GOT3 (cell line): ENCODE measurements around the gene BCO2.
"Not testable (repeated sequence)": the region's sequence is repeated elsewhere in the genome, so short reads cannot be mapped to it uniquely, and the experiment has no call there.

ENCODE experiments used
- DNase-seq: peaks from one replicate; lab custom pipeline; 2025; ENCODE audit warnings: mixed read lengths; lab: John Stamatoyannopoulos, UW

Gene BCO2

DNA sequence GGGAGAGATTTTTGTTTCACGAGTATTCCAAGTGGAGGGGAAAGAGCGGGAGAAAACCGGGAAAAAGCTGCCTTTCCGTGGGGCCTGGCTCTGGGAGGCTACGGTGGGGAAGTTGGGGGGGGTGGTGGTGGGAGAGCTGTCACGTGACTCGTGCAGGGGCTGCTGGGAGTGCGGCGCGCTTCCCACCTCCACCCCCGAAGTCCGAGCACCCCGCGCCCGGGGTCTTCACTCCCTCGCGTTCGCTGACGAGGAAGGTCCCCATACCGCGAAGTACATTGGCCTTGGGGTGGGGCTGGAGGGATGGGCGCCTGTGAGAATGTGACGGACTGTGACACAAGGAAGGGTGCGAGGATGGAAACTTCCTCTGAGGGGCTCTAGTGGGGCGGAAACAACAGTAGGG is 8.2 kb upstream of the BCO2 start, which contains the start of gene TEX12:
TSS of gene TEX12 (plus strand) at position 228 of the 400 bp plus-strand sequence. CDS start 1,897 bp downstream, outside the sequence.
- DNase-seq, result no peak

DNA sequence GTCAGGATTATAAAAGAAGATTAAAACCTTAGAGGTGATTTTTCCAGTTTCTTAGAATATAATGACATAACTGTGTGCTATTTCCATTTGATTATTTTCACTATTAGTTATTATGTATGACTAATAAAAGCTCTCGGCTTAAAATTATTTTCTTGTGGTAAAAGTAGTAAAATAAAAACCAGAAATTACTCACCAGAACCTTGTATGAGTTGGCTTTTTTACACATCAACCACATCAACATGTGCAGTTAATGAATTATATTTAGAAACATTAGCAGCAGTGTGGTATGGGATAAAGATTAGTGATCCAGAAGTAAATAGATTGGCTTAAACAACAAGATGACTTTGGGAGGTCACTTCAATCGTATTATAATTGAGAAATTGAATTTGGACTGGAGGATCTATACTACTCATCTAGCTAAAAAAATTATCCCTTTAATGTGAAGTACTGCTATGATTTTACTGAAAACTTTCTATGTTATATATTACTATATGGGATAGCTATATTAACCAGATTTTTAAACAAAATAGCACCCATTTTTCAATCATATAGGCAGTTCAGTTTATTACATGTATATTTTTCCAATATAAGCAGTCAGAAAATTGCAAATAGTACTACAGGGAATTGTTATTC is 2.8 kb upstream of the BCO2 start:
- no peak for DNase-seq

DNA sequence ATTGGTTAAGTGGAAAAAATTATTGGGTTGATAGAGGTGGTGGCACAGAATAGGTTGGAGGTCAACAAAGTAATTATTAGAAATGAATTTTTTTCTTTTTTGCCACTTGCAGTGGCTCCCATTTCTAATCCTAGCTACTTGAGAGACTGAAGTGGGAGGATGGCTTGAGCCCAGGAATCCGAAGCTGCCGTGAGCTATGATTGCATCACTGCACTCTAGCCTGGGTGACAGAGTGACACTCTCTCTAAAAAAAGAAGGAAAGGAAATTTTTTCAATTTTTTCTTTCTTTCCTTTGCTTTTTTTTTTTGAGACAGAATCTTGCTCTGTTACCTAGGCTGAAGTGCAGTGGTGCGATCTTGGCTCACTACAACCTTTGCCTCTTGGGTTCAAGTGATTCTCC is 2.2 kb upstream of the BCO2 start:
- no peak for DNase-seq

DNA sequence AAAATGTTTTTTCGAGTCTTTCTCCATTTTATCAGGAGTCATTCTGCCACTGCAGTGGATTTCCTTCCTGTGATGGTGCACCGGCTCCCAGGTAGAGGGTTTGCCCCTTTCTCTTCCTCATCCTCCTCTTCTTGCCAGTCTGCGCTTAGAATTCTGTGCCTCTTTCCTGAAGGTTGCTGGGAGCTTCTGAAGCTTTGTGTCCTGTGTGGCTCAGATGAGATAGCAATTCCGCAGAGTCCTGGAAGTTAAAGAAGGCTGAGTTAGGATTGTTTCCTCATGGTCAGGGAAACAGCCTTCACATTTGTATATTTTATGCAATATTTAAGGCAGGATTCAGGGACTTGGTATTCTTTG is 264 bp downstream of the BCO2 start:
- no peak for DNase-seq

DNA sequence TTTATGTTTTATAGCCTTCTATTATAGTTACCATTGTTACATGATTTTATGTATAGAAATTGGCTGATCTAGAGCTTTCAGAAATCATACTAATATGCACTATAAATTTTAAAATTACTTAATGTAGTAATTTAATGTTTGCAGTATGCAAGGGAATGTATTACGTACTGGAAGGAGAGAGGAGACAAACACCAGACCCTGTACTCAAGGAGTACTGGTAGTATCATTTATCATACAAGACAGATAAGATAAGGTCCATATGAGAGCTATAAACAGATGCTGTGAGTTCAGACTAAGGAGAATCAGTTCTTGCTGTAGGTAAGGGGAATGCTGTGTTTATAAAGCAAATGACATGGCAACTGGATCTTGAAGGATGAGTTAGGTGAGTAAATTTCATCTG is 765 bp downstream of the BCO2 start:
- DNase-seq, result no peak

DNA sequence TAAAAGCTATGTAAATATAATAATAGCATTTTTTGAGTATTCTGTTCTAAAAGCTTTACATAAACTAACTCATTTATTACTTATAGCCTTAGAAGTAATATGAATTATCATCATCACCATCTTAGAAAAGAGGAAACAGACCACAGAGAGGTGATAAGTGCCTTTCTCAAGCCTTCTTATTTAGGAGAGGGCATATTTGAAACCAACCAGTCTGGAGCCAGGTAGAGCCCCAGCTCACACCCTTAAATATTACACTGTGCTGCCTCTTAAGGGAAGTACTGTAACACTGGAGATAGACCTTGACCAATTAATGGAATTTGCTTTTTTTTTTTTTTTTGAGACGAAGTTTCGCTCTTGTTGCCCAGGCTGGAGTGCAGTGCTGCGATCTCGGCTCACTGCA is 2.3 kb downstream of the BCO2 start:
- no peak for DNase-seq

DNA sequence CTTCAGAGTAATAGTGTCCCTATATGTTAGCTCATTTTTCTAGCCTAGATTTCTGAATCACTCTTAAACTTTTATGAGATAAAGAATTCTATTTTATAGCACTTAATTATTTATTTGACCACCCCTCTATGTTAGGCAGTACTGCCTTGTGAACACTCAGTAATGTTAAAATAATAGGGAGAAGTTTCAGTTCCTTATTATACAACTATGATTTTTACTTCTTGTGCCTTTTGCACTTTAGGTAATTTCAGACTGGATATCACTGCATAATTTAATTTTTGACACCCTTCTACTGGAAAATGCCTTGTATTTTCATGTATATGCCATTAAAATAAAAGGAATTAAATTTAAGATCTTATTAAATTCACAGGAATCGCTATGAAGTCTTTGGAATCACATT is 3.1 kb downstream of the BCO2 start:
- DNase-seq, result no peak

DNA sequence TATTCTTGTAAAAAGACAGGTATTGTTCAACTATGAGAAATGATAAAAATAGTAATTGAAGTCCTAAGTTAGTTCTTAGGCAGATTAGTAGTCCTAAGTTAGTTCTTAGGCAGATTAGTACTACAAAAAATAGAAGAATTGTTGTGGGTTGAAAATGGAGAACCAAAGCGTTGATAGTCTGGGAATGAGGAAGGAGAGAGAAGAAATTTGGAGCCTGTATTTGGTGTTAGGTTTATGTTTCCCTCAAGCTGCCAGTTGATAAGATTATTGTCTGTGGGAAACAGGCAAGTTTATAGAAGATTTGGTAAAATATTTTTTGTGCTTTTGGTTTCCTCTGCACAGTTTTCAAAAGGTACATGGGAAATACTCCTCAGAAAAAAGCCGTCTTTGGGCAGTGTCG is 3.6 kb downstream of the BCO2 start:
- DNase-seq, result no peak

DNA sequence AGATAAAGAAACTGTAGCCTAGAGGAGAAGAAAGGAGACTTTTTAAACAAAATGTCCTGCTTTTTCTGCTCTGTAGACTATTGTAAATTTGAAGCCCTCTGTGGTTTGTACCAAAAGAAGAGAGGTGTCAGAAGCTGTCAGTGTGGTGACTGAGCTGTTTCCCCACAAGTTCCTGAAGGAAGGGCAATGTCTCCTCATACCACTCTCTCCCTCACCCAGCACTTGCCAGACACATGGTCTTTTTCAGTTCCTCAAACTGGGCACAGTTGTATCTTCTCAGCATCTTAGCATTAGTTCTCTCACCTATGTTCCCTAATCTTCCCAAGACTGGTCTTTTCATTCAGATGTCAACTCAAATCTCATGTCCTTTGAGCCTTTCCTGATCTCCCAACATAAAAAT is 4.3 kb downstream of the BCO2 start:
- no peak for DNase-seq

DNA sequence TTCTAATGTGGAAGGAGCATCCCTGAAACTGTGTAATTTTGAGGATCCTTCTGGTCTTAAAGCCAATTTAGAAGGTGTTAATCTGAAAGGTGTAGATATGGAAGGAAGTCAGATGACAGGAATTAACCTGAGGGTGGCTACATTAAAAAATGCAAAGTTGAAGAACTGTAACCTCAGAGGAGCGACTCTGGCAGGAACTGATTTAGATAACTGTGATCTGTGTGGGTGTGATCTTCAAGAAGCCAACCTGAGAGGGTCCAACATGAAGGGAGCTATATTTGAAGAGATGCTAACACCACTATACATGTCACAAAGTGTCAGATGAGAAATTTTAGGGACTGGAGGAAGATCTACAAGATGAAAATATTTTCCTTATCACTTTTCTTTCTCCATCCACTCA is 7.6 kb downstream of the BCO2 start:
- no peak for DNase-seq

DNA sequence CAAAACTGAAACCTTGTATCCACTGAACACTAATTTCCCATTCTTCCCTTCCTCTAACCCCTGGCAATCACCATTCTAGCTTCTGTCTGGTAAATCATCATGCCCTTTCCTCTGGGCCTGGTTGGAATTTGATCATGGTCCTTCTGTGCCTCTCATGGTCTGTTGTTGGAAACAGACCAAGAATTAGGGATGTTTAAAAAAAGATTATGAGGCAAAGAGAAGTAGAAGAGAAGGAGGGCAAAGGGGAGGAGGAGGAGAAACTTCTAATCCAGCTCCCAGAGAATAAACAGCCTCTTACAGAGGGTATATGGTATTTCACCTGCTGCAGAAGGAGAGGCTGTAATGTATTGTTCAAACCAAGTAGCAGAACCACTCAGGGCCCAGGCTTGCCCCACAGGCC is 10.6 kb downstream of the BCO2 start:
- DNase-seq, result no peak

DNA sequence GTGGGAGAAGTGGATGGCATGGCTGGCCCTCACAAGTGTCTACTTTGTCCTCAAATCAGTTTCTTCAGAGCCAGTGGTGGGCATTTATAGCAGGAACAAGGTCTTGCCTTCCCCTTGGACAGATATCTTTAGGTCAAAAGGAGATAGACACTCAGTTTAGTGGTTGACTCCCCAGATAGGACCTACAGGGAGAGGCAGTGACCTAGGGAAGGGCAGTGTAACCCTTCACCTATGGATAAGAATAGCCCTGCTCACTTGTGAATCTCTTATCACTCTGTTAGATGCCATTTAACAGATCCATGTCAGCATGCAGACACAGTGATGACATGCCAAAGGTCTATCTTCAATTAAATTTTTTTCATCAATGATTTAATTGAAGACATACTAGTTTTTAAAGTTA is 11.0 kb downstream of the BCO2 start:
- no peak for DNase-seq

DNA sequence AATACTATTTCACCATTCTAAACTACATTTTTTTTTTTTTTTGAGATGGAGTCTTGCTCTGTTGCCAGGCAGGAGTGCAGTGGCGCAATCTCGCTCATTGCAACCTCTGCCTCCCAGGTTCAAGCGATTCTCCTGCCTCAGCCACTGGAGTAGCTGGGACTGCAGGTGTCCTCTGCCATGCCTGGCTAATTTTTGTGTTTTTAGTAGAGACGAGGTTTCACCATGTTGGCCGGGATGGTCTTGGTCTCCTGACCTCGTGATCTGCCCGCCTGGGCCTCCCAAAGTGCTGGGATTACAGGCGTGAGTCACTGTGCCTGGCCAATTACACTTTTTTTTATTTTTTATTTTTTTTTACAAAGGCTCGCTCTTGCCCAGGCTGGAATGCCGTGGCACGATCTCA is 19.8 kb downstream of the BCO2 start:
- peak; percentile 5 for DNase-seq

DNA sequence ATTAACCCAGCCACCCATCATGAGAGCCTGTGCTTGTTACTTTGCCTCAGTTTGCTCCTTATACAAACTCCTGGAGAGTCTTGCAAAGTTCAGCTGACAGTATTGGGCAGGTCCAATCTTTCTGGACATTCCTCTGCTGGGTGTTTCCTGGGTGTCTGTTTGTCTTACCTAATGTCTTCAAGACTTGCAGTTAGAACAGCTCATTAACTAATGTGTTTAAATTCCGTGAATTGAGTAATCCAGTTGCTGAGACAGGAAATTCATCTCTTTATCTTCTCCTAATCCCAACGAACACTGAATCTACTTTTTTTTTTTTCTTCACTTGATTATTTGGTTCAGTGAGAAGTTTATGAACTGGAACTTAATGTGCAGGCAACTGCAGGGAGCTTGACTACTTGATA is 20.6 kb downstream of the BCO2 start:
- no peak for DNase-seq

DNA sequence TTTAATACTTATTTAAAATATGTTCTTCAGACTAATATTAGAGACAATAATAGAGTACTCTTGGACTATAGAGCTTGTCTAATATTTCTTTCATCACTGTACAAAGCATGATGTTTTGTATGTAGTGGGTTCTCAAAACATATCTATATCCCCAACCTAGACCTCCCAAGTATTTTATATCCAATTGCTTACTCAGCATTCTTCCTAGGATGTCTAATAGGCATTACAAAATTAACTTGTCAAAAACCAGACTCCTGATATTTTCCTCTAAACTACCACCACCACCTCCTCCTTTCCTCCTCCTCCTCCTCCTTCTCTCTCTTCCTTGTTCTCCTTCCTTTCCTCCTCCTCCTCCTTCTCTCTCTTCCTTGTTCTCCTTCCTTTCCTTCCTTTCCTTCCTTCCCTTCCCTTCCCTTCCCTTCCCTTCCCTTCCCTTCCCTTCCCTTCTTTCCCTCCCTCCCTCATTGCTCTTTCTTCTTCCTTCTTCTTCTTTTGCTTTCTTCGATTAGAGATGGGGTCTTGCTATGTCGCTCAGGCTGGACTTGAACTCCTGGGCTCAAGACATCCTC is 21.3 kb downstream of the BCO2 start:
- no peak for DNase-seq

DNA sequence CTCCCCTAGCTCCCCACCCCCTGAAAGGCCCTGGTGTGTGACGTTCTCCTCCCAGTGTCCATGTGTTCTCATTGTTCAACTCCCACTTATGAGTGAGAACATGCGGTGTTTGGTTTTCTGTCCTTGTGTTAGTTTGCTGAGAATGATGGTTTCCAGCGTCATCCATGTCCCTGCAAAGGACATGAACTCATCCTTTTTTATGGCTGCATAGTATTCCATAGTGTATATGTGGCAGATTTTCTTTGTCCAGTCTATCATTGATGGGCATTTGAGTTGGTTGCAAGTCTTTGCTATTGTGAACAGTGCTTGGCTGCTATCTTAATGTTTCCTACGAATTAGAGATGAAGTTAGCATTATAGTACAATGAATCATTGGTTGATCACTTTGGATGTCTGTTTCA is 23.8 kb downstream of the BCO2 start:
- DNase-seq, result not testable (repeated sequence)

DNA sequence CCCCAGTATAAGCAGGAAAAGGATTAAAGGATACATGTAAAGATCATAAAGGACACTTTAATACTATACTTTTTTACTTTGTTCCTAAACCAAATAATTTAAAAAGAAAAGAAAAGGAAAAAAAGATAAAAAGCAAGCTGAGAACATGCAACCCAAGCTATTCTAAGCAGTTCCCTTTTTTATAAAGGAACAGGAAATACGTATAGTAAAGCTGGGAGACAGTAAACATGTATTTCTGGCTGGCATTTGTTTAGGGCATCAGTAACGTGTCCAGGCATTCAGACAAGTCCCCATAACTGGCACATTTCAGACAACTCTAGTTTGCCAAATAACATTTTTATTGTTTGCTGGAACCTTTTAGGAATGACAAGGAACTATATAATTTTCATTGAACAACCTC is 24.9 kb downstream of the BCO2 start:
- no peak for DNase-seq

DNA sequence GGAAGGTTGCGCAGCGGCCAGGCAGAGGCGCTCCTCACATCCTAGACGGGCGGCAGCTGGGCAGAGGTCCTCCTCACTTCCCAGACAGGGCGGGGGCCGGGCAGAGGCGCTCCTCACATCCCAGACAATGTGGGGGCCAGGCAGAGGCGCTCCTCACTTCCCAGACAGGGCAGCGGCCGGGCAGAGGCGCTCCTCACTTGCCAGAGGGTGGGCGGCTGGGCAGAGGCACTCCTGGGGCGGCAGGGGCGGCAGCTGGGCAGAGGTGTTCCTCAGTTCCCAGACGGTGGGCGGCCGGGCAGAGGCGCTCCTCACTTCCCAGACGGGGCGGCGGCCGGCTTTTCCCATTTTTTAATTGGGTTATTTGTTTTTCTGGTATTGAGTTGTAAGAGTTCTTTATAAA is 30.8 kb downstream of the BCO2 start:
- DNase-seq, result no peak

DNA sequence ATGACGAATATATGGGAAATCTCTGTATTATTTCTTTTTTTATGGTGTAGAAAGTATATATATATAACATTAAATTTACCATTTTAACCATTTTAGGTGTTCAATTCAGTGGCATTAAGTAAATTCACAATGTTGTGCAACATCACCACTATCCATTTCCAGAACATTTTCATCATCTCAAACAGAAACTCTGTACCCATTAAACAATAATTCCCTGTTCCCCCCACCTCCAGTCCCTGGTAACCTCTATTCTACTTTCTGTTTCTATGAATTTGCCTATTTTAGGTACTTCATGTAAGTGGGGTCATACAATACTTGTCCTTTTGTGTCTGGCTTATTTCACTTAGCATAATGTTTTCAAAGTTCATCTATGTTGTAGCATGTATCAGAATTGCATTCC is 35.6 kb downstream of the BCO2 start:
- DNase-seq, result no peak

DNA sequence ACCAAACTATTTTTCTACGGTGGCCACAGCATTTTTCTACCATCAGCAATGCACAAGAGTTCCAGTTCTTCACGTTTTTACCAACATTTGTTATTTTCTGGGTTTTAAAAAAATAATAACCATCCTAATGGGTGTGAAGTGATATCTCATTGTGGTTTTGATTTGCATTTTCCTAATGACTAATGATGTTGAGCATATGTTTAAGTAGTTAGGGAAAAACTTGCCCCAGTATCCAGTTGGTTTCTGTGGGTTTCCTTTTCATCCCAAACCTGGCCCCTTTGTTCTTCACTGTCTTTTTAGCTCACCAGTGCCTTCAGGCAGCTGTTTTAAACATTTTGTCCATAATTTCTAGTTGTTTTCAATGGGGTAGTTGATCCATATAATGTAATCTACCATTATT is 36.2 kb downstream of the BCO2 start:
- DNase-seq, result no peak

DNA sequence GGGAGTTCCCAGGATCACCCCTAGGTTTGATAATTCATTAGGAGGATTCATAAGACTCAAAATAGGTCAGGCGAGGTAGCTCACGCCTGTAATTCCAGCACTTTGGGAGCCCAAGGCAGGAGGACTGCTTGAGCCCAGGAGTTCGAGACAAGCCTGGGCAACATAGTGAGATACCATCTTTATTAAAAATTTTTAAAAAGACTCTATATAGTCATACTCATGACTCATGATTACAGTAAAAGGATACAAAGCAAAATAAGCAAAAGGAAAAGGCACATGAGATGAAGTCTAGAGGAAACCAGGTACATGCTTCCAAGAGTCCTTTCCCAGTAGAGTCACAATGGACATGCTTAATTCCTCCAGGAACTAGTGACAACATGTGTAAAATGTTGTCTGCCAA is 37.0 kb downstream of the BCO2 start:
- no peak for DNase-seq

DNA sequence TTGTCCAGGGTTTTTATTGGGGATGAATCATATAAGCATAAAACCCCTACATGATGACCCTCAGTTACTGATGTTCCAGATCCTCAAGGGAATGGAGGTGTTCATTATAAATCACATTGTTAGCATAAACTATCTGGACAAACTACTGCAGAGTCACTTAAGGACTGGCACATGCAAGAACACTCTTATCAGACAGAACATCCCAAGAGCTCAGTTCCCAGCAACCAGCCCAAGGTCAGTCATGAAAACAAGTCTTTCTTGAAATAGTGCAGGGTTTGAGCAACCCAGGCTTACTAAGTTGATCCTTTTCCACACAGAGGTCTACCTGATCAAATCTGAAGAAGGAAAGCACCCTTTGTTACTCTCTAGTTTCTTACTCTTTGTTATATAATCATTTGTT is 37.4 kb downstream of the BCO2 start:
- no peak for DNase-seq

DNA sequence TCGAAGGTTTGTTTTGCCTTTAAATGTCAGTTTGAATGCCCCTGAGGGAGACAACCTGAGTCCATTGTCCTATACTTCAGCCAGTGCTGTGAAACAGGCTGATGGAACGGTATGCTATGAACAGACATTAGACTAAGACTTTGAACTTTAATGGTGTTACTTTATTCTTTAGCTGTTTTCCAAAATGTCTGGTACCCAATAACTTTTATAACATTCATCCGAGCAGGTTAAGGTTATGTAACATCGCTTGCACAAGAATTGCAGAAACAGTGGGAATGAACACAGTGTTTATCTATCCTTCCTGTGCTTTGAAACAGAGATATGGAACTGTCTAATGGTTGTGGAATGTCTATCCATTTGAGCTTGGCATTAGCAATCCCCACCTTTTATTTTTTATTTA is 38.4 kb downstream of the BCO2 start:
- DNase-seq, result no peak

DNA sequence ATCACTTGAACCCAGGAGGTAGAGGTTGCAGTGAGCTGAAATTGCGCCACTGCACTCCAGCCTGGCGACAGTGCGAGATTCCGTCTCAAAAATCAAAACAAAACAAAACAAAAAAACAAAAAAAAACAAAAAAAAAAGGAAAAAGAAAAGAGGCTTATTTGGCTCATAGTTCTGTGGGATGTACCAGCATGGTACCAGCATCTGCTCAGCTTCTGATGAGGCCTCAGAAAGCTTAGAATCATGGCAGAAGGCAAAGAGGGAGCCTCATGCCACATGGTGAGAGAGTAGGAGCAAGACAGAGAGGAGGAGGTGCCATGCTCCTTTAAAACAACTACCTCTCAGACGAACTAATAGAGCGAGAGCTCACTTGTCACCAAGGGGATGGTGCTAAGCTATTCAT is 40.3 kb downstream of the BCO2 start:
- DNase-seq, result no peak
